HG02870 (cell line): ENCODE results near the gene MFN2.

ENCODE experiments used
- ATAC-seq: cut with Tn5 transposase; IDR thresholded peaks from one replicate; pipeline ENCODE4 v1.9.1; 2021; ENCODE audit warnings: mild to moderate bottlenecking, moderate library complexity; ENCODE audit not compliant: unreplicated experiment

The MFN2 gene

DNA sequence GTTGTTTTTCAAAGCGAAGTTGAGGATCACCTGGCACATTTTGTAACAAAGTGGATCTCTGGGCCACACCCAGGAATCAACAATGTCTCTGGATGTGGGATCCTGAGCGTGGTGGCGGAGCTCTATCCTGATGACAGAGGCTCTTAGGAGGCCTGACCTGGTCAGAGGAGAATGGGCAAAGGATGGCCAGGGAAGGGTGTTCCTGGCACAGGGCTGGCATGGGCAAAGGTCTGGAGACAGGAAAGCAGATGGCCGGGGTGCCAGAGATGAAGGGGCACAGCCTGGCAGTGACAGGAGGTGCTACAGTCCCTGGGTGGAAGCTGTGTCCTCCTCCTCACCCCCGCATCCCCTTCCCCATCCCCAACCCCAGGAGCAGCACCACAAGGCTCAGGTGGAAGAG is 20.0 kb upstream of the MFN2 start:
- no peak for ATAC-seq

DNA sequence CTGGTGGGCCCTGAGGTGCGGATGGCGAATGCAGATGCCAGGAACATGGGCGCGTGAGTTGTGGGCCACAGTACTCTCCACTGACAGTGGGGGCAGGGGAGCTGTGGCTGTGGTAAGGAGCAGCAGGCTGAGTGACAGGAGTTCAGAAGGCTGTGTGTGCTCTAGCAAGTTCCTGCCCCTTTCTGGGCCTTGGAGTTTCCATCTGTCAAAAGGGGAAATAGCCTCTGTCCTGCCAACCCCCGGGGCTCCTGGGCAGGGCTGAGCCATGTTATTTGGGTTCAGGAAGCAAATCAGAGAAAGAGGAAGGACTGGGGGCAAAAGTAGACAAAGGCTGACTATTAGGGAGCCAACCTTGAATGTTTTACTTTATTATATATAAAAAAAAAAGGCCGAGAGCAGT is 19.5 kb upstream of the MFN2 start:
- ATAC-seq: no peak

DNA sequence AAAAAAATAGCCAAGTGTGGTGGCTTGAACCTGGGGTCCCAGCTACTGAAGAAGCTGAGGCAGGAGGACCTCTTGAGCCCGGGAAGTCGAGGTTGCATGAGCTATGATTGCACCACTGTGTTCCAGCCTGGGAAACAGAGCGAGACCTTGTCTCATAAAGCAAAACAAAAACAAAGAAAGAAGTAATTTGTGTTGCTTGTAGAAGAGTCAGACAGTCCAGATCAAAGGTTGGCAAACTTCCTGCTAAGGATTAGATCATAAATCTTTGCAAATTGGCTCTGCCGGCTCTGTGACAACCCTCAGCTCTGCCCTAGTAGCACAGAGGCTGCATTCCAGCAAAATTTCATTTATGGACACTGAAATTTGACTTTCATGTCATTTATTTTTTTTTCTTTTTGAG is 19.0 kb upstream of the MFN2 start:
- ATAC-seq: no peak

DNA sequence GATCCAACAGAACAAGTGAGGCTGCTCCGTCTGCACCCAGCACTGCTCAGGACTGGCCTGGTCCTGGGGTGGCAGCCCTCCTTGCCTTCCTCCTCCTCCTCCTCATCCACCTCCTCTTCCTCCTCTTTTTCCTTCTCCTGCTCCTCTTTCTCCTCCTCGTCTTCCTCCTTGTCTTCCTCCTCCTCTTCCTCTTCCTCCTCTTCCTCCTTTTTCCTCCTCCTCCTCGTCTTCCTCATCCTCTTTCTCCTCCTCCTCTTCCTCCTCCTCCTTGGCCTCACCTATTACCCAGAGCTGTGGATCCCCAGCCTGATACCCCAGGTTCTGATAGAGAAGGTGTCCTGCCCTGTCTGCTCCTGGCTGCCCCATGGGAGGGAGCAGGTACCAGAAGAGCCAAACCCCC is 16.6 kb upstream of the MFN2 start:
- ATAC-seq: no peak

DNA sequence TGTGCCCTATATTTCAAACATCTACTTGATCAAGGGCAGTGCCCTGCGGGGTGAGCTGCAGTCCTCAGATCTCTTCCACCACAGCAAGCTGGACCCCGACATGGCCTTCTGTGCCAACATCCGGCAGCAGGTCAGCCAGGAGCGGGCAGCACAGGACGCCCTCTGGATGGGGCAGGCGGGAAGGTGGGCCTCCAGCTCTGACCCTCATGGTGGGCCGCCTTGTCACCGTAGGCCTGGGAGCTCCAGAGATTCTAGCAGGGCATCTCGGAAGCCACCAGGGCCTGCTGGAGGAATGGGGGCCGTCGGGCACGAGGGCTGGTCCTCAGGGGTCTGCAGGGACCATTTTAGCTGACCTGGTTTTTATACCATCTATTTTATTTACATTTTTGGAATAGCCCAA is 15.6 kb upstream of the MFN2 start:
- no peak for ATAC-seq

DNA sequence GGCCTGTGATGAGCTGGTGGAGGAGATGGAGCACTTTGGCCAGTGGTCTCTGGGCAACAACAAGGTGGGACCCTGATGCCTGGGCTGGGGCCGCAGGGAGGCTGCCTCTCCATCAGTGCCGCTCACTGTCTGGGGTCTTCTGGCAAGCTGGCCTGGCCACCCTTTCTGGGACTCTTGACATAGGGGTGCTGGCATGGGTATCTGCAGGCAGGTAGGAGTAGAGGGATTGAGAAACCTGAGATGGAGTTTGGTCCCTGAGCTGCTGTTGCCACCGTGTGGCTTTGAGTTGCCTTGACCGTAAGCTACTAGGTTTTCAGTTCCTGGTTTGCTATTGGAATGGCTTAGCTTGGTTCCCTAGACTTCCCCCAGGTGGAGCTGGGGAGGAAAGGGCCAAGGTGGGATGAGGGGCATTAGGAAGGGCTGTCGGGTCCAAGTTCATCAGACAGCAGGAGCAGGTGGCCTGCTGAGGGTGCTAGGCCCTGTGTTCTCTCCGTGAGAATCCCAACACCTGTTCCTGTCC is 13.2 kb upstream of the MFN2 start:
- no peak for ATAC-seq

DNA sequence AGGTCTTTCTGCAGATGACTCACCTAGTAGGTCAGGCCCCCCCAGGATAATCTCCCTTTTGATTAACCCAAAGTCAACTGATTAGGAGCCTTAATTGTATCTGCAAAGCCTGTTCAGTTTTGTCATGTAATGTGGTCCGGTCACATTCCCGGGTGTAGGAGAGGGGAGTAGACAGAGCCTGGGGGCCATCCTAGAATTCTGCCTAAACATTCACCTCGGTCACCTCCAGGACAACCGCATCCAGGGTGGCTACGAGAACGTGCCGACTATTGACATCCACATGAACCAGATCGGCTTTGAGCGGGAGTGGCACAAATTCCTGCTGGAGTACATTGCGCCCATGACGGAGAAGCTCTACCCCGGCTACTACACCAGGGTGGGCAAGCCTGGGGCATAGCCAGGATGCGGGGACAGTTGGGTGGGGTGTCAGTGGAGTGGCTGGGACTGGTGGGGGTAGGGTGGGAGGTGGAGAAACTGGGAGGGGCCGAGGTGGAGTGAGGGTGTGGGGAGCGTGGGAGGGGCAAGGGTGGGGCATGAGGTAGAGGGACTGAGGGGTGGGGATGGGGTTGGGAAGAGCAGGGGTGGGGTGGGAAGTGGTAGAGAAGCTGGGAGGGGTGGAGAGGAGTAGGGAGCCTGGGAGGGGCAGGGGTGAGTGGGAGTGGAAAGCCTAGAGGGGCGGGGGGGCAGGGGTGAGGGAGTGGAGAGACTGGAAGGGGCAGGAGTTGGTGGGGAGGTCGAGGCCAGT is 9.6 kb upstream of the MFN2 start:
- ATAC-seq: no peak

DNA sequence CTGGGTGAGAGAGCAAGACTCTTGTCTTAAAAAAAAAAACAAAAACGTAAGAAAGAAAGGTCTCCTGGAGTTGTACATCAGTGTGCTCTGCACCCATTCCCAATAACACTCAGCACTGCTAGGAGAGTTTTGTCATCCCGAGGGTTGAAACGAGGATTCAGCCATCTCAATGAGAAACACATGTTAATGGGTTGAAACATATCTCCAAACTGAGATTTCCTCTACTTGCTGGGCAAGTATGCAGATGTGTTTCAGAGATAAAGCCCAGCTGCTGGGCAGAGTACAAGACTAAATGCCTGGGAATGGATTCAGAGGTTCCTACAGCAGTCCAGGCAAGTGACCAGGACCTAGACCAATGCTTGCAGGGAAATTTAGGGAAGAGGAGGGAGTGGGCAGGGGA is 2.6 kb upstream of the MFN2 start:
- ATAC-seq: no peak

DNA sequence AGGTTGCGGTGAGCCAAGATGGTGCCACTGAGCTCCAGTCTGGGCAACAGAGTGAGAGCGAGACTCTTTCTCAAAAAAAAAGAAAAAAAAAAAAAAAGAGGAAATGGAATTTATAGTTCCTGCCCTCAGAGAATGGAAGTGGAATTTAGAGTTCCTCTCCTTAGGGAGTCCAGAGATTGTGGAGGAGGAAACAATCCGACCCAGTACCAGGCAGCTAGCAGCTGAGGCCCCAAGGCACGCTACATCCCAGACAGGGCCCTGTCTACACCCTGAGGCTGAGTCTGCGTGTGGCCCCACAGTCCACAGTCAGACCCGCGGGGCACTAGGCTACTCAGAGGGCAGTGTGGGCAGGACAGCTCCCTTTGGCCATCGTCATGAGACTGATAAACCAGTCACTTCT is 1.9 kb upstream of the MFN2 start:
- no peak for ATAC-seq

DNA sequence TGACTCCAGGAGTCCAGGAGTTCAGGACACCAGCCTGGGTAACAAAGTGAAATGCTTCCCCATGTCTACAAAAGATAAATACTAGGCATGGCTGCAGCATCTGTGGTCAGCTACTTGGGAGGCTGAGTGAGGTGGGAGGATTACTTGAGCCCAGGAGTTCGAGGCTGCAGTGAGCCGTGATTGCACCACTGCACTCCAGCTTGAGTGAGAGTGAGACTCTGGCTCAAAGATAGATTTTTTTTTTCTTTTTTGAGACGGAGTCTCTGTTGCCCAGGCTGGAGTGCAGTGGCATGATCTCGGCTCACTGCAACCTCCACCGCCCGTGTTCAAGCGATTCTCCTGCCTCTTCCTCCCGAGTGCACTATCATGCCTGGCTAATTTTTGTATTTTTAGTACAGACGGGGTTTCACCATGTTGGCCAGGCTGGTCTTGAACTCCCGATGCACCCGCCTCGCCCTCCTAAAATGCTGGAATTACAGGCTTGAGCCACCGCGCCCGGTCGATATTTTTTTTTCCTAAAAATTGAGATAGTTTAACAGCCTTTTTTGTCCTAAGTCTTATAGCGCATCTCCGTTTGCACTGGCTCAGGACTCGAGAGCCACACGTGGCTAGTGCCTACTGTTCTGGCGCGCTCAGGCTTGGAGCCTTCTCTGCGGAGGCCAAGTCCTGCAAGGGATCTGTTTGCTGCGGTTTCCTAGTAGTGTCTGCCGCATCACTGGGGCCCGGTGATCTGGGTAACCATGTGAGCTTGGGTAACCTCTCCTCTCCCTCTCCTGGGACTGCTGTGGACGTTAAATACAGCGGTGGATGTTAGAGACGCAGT is 1.0 kb upstream of the MFN2 start:
- no peak for ATAC-seq

DNA sequence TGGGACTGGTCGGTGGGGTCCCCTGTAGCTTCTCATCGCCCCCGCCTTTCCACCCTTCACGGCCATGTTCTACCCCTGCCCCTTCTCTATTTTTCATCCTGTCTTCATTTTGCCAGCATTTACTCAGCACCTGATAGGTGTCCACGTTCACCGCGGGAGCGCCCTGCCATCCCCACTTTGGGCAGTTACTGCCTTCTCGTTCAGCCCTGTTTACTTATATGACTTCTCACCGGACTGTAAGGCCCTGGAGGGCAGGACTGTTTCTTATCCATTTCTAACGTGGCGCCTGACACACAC is 380 bp downstream of the MFN2 start:
- no peak for ATAC-seq

DNA sequence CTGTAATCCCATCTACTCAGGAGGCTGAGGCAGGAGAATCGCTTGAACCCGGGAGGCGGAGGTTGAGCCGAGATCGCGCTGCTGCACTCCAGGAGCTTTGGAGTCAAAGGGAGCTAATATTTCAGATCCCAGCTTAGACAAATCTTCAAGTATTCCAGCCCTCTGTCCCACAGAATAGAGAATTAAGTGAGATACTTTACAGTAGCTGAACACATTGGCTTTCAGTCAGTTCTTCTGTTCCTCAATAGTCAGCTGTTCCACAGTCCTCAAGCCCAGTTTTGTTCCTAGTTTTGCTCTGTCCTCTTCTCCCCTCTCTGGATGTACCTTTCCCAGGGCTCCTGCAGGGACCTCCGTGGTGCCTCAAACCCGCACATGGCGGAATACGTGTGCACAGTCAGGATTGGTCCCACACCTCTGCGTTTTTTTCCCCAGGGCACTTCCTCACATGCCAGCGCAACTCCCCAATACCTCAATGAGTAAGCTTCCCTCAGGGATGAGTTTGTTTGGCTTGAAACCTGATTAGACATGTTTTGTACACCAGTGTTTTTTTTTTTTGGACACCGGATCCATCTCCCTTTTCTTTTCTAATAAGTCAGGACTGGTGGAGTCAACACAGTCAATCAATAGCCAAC is 1.2 kb downstream of the MFN2 start:
- no peak for ATAC-seq

DNA sequence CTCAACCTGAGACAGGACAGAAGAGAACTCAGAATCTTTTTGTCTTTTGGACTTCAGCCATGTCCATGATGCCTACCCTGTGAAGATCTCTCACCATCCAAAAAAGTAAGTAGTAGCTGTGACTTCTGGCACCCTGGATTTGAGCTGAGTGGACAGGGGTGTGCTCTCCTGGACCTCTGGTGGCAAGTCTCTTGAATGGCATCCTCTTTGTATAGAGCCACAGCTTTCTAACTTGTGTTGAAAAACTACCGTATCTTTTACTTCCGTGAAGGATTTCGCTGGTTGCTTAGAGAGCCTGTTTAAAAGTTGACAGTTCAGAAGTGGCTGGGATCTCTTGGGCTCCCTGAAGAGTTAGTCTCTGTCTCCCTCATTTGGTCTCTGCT is 1.8 kb downstream of the MFN2 start:
- ATAC-seq: no peak

DNA sequence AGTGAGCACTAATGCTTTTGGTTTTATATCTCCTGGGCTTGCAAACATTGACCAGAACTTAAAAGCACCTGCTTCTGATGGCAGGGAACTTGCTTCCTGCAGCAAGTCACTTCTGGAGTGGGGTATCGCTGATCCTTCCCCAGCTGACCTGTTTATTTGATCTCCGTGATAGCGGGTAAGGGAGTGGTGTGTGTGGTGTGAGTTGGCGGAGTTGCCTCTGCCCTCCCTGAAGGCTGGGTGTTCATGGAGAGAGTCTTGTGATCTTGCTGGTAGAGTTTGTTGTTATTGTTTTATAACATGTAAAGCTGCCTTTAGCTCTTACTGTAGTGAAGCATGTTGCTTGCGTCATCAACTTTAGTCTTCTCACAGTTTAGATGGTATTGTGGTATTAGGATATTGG is 3.9 kb downstream of the MFN2 start:
- ATAC-seq: no peak

DNA sequence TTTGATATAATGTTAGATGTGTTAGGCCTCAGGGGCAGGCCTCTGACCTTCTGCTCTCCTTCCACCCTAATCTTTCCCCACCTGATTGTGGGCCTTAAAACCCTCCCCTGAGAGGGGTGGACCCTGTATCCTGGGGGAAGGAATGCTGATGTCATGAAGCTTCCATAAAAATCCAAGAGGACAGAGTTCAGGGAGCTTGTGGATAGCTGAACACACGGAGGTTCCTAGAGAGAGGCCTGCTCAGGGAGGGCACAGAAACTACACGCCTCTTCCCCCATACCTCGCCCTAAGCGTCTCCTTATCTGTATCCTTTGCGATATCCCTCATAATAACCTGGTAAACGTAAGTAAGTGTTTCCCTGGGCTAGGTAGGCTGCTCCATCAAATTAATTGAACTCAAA is 4.3 kb downstream of the MFN2 start:
- ATAC-seq: no peak

DNA sequence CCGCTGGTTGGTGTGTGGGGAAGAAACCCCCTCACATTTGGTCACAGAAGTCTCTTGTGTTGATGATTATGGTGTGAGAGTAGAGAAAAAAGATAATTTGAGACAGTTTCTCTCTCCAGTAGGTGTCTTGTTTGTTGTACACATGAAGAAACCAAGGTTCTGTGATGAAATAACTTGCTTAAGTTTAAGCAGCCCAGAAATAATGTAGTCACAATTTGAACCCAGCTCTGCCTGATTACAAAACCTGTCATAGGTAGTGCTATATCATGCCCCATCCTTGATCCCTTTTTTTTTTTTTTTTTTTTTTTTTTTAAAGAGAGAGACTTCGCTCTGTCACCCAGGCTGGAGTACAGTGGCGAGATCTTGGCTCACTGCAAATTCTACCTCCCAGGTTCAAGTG is 4.9 kb downstream of the MFN2 start:
- ATAC-seq: no peak

DNA sequence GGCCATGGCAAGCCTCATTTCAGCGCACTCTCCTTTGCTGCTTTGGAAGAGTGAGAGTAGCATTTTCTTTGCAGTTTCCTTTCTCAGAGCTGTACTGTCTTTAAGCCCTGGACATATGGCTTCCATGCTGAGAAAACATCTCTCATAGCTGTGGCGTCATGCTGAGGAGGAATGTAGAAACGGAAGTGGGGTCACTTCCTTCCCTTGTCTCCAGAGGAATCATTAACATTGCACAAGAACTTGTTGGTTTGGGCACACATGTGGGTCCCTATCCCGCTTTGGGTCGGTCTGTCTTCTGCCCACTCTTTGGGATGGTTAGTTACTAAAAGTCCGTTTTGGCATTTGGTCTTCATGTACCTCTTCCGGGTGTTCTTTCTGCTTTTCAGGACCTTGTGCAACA is 5.6 kb downstream of the MFN2 start:
- no peak for ATAC-seq

DNA sequence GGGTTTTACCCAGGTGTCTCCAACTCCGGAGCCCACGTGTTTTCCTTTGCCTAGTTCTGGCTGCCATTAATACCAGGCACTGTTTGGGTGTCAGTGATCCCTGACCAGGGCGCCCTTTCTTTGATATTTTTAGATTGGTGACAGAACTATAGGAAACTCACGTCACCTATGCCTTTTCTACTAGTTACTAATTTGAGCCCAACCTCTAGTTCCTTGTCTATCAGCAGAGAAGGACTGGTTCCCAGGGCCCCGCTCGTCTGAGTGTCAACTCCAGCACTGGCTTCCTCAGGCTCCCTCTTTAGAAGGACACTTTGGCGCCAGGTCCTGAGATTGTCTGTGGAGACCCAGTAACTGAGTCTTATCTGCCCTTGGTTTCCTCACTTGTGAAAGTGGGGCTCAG is 9.4 kb downstream of the MFN2 start:
- ATAC-seq: no peak

DNA sequence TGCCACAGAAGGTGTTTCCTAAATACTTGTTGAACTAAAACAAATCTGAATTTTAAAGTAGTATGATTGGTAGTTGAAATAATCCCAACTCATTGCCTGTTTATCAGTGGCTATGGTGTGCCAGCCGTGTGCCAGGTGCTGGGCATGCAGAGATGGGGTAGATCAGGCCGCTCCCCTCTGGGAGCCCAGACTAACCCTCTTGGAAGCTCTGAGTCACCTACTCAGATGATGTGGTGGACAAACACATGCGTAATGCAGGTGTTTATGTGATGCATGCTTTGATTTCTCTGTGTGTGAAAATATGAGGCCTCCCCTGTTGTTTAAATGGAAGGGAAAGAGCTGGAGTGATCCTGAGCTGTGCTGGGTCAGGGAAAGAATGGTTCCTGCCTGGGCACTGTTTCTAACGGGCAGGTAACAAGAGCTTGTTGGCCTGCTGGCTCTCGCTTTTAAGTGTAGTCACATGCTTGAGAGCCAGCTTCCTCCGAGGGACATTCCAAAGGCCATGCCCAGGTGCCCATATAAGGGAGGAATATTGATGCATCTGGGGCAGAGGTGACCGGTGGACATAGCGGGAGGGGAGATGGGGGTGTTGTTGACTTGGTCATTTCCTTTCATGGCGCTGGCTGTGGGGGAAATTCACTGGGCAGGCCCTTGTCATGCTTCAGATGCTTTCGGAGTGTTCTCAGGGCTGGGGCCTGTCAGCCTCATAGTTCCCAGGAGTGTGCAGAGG is 10.2 kb downstream of the MFN2 start:
- no peak for ATAC-seq

DNA sequence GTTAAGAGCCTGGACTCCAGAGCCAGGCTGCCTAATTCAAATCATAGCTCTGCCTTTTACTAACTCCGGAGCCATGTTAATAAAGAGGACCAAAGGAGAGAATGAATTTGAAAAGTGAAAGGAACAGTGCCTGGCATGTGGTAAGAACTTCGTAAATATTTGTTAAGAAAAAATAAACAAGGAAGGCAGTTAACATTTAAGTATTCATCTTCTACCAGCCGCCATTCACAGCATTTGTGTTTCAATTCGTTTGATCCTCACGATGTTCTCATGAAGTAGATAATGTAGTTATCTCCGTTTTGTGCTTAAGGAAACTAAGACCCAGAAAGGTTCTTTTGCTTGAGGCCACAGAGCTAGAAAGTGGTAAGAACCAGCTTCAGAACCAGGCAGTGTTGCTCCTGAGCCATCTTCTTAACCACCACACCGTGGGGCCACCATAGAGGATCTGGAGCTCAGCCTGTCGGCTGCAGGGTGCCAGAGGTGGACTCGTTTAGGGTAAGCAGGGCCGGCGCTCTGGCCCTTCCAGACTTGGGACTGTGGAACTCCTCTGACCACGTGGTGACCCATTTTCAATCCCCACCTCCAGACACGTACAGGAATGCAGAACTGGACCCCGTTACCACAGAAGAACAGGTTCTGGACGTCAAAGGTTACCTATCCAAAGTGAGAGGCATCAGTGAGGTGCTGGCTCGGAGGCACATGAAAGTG is 11.9 kb downstream of the MFN2 start:
- ATAC-seq: no peak
